Epidermal melanocyte (primary cell): Measurements from ENCODE around the gene NUAK2.
"Not testable (repeated sequence)": the region's sequence is repeated elsewhere in the genome, so short reads cannot be mapped to it uniquely, and the experiment has no call there.

ENCODE experiments used
- DNase-seq: peaks from one replicate; pipeline ENCODE4 v3.0.0; 2011; ENCODE audit warnings: low spot score; ENCODE audit not compliant: insufficient read length

Gene NUAK2

GRCh38 chr1:205321162-205321958, at the start of gene NUAK2:
Gene NUAK2, minus strand, starts transcription at chr1:205321745. Its CDS starts 117 bp downstream, at chr1:205321628.
- DNase-seq, result peak; percentile 67

- DNase-seq, result no peak
Measured at GRCh38 chr1:205370780-205371179, 49.2 kb upstream of the NUAK2 start.

GRCh38 chr1:205369701-205370123, 48.2 kb upstream of the NUAK2 start:
- DNase-seq, result no peak

GRCh38 chr1:205368478-205368877, 46.9 kb upstream of the NUAK2 start:
- DNase-seq, result no peak

GRCh38 chr1:205365945-205366463, 44.5 kb upstream of the NUAK2 start:
- no peak for DNase-seq

GRCh38 chr1:205365086-205365485, 43.5 kb upstream of the NUAK2 start:
- not testable (repeated sequence) for DNase-seq

GRCh38 chr1:205360891-205361290, 39.3 kb upstream of the NUAK2 start:
- no peak for DNase-seq

- no peak for DNase-seq
Measured at GRCh38 chr1:205359771-205360565, 38.4 kb upstream of the NUAK2 start.

GRCh38 chr1:205358579-205358978, 37.0 kb upstream of the NUAK2 start:
- no peak for DNase-seq

- DNase-seq, result no peak
Measured at GRCh38 chr1:205357567-205357966, 36.0 kb upstream of the NUAK2 start.

- no peak for DNase-seq
Measured at GRCh38 chr1:205356440-205357139, 35.0 kb upstream of the NUAK2 start, which contains the start of gene KLHDC8A. Gene KLHDC8A, minus strand, starts transcription at chr1:205356922. Its CDS starts 13,318 bp downstream, at chr1:205343604.

GRCh38 chr1:205355075-205355453, 33.5 kb upstream of the NUAK2 start:
- DNase-seq, result no peak

GRCh38 chr1:205354259-205355074, 32.9 kb upstream of the NUAK2 start:
- no peak for DNase-seq

- DNase-seq, result no peak
Measured at GRCh38 chr1:205353612-205354011, 32.1 kb upstream of the NUAK2 start.

GRCh38 chr1:205353191-205353590, 31.6 kb upstream of the NUAK2 start:
- no peak for DNase-seq

- no peak for DNase-seq
Measured at GRCh38 chr1:205351984-205352713, 30.6 kb upstream of the NUAK2 start.

GRCh38 chr1:205350691-205351141, 29.2 kb upstream of the NUAK2 start:
- no peak for DNase-seq

- DNase-seq, result no peak
Measured at GRCh38 chr1:205350124-205350523, 28.6 kb upstream of the NUAK2 start.

GRCh38 chr1:205348554-205349487, 27.3 kb upstream of the NUAK2 start:
- no peak for DNase-seq
